NB4 (cell line): Measurements from ENCODE around the gene SPATA16.

Source experiments
- CTCF ChIP-seq: IDR thresholded peaks from one replicate; pipeline ENCODE4 v1.5.1; 2012; ENCODE audit warnings: low read depth, low read length
- MYC ChIP-seq: IDR thresholded peaks from 2 replicates; pipeline ENCODE4 v1.6.1; 2011; ENCODE audit warnings: low read depth, low read length
- POLR2A ChIP-seq: IDR thresholded peaks from 2 replicates; pipeline ENCODE4 v1.6.1; 2011; ENCODE audit warnings: mild to moderate bottlenecking; ENCODE audit not compliant: insufficient read length; ENCODE audit errors: extremely low read depth

- TF ChIP-seq CTCF (no peak), MYC (no peak), POLR2A (no peak)
Observed at GRCh38 chr3:173008978-173009377, 132.1 kb downstream of the SPATA16 start.
